Spleen (tissue), 7 donors: ENCODE data around the gene ECPAS.

ENCODE experiments used
- POLR2A ChIP-seq, 3 donors: fragments of 450-650 bp; IDR thresholded peaks; one replicate each; pipeline ENCODE4 v1.5.1; 2017; ENCODE audit warnings: antibody characterized with exemption in 3 of 3, mild to moderate bottlenecking in 1 of 3
- POLR2AphosphoS5 ChIP-seq, 3 donors: sonication (generic); formaldehyde crosslinking; IDR thresholded peaks; one replicate each; pipeline ENCODE4 v1.5.1; 2017; ENCODE audit warnings: antibody characterized with exemption in 3 of 3
- TF ChIP-seq, protein P1 (sequence below), 11 experiments: fragments of 200-600 bp in 7 of 11; fragments of 450-650 bp in 4 of 11; sonication (generic) in 4 of 11; IDR thresholded peaks in 8 of 11; conservative IDR thresholded peaks in 3 of 11; 1 replicate in 7 of 11; 2 replicates in 4 of 11; pipeline versions ENCODE4 v1.4.0 to v1.8.0; 2016 to 2021; ENCODE audit warnings: antibody characterized with exemption in 11 of 11, inconsistent platforms in 4 of 11, mild to moderate bottlenecking in 1 of 11
- donor health status: DM: no; HTN: no; CAD: no; lungs with moderate emphysema.
- donor health status: DM: no; HTN: no; CAD: no.
- donor health status: DM: no; HTN: no; CAD: no.

DNA sequence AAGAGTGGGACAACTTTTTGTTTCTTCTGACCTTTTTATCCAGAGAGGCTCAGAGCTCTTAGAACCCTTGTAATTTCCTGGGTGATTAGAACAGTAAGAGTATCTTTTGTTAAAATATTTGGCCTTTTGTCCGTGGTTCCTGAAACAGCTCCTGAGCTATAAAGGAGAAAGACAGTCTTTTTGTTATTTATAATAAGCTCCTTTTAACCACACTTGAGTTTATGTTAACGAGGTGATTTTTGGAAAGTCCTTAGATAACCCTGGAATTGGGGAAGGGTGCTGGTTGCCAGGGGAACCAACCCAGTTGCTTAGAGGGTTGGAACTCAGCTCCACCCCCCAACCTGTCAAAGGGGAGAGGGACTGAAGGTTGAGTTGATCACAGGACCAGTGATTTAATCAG is 45.6 kb upstream of the ECPAS start:
- no peak for TF ChIP-seq POLR2A (IDR thresholded peaks at IDR 0.05)
- TF ChIP-seq, protein P1, sequence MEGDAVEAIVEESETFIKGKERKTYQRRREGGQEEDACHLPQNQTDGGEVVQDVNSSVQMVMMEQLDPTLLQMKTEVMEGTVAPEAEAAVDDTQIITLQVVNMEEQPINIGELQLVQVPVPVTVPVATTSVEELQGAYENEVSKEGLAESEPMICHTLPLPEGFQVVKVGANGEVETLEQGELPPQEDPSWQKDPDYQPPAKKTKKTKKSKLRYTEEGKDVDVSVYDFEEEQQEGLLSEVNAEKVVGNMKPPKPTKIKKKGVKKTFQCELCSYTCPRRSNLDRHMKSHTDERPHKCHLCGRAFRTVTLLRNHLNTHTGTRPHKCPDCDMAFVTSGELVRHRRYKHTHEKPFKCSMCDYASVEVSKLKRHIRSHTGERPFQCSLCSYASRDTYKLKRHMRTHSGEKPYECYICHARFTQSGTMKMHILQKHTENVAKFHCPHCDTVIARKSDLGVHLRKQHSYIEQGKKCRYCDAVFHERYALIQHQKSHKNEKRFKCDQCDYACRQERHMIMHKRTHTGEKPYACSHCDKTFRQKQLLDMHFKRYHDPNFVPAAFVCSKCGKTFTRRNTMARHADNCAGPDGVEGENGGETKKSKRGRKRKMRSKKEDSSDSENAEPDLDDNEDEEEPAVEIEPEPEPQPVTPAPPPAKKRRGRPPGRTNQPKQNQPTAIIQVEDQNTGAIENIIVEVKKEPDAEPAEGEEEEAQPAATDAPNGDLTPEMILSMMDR (IDR thresholded peaks at IDR 0.05 in 8 of 11, conservative IDR thresholded peaks at IDR 0.05 in 3 of 11): no peak
- TF ChIP-seq POLR2AphosphoS5 (IDR thresholded peaks at IDR 0.05): no peak
